OCI-LY3 (cell line): ENCODE data around the gene MAP4K2.

Source experiments
- H2AFZ ChIP-seq: fragments of 200-600, 300-600 bp; shearing (Covaris generic); 2 replicates; pipeline ENCODE4 v1.6.0; 2014; ENCODE audit warnings: antibody characterized with exemption, low read depth, low read length
- H3K27ac ChIP-seq: fragments of 200-600, 300-600 bp; sonication (generic); 2 replicates; pipeline ENCODE4 v1.5.1; 2014; ENCODE audit warnings: mild to moderate bottlenecking, low read length, moderate library complexity, mixed read lengths
- H3K27me3 ChIP-seq: fragments of 200-600, 300-600 bp; sonication (generic); 2 replicates; pipeline ENCODE4 v1.6.1; 2014; ENCODE audit warnings: low read depth, low read length, mixed read lengths
- H3K36me3 ChIP-seq: fragments of 200-600, 300-600 bp; sonication (generic); replicated peaks from 2 replicates; pipeline ENCODE3; 2014; ENCODE audit warnings: low read depth, low read length, mixed read lengths
- H3K4me1 ChIP-seq: fragments of 300-600, 200-600 bp; sonication (generic); 2 replicates; pipeline ENCODE4 v1.6.1; 2014; ENCODE audit warnings: low read length, mixed read lengths
- H3K4me2 ChIP-seq: fragments of 200-600, 300-600 bp; sonication (generic); 2 replicates; pipeline ENCODE4 v1.6.1; 2014; ENCODE audit warnings: low read length, mixed read lengths
- H3K4me3 ChIP-seq: fragments of 300-600, 200-600 bp; sonication (generic); 2 replicates; pipeline ENCODE4 v1.5.1; 2014; ENCODE audit warnings: antibody characterized with exemption, mild to moderate bottlenecking, low read length, moderate library complexity
- H3K79me2 ChIP-seq: fragments of 300-600, 200-600 bp; shearing (Covaris generic); 2 replicates; pipeline ENCODE4 v1.6.1; 2014; ENCODE audit warnings: mild to moderate bottlenecking, low read length, mixed read lengths
- H3K9ac ChIP-seq: fragments of 300-600, 200-600 bp; shearing (Covaris generic); 2 replicates; pipeline ENCODE4 v1.6.0; 2014; ENCODE audit warnings: mild to moderate bottlenecking, low read length, moderate library complexity
- H3K9me3 ChIP-seq: fragments of 200-600, 300-600 bp; shearing (Covaris generic); 2 replicates; pipeline ENCODE4 v1.6.1; 2014; ENCODE audit warnings: low read length, mixed read lengths; ENCODE audit not compliant: insufficient read depth
- H4K20me1 ChIP-seq: fragments of 200-600, 300-600 bp; sonication (generic); 2 replicates; pipeline ENCODE4 v1.6.1; 2016; ENCODE audit warnings: low read length, mixed read lengths; ENCODE audit not compliant: insufficient read depth
- CTCF ChIP-seq: fragments of 200-600, 300-600 bp; sonication (generic); IDR thresholded peaks from 2 replicates; pipeline ENCODE4 v1.5.1; 2014; ENCODE audit warnings: antibody characterized with exemption, low read length, low read depth
- EZH2phosphoT487 ChIP-seq: fragments of 200-600 bp; shearing (Covaris generic); IDR thresholded peaks from 2 replicates; pipeline ENCODE4 v1.6.1; 2018; ENCODE audit warnings: antibody characterized with exemption, mixed run types, low read depth

Gene MAP4K2

GRCh38 chr11:64832467-64833197 is 29.6 kb upstream of the MAP4K2 start:
- H3K4me1 ChIP-seq, result no peaks in the 10 kb centered on the region
- no peaks in the 10 kb centered on the region for H4K20me1 ChIP-seq
- H3K36me3 ChIP-seq, result no peaks in the 10 kb centered on the region
- H2AFZ ChIP-seq, result no peak overlapping the region
- no peak for TF ChIP-seq CTCF
- no peak for TF ChIP-seq EZH2phosphoT487
- no peak overlapping the region for H3K4me3 ChIP-seq
- H3K79me2 ChIP-seq, result no peaks in the 10 kb centered on the region
- no peaks in the 10 kb centered on the region for H3K27me3 ChIP-seq
- H3K9me3 ChIP-seq, result no peaks in the 10 kb centered on the region
- H3K4me2 ChIP-seq, result no peak overlapping the region
- H3K9ac ChIP-seq, result no peak overlapping the region
- no peak overlapping the region for H3K27ac ChIP-seq

GRCh38 chr11:64831411-64831891 is 28.4 kb upstream of the MAP4K2 start:
- H3K9ac ChIP-seq, result no peak overlapping the region
- no peak for TF ChIP-seq EZH2phosphoT487
- TF ChIP-seq CTCF, result no peak
- H2AFZ ChIP-seq, result no peak overlapping the region
- no peaks in the 10 kb centered on the region for H3K4me1 ChIP-seq
- H3K4me3 ChIP-seq, result no peak overlapping the region
- H3K27ac ChIP-seq, result no peak overlapping the region
- H3K9me3 ChIP-seq, result no peaks in the 10 kb centered on the region
- no peaks in the 10 kb centered on the region for H3K36me3 ChIP-seq
- no peaks in the 10 kb centered on the region for H3K79me2 ChIP-seq
- no peaks in the 10 kb centered on the region for H3K27me3 ChIP-seq
- H3K4me2 ChIP-seq, result no peak overlapping the region
- no peaks in the 10 kb centered on the region for H4K20me1 ChIP-seq

- TF ChIP-seq CTCF, result no peak
- no peak for TF ChIP-seq EZH2phosphoT487
Measured at GRCh38 chr11:64829536-64830251, 26.7 kb upstream of the MAP4K2 start.

GRCh38 chr11:64827451-64827839 is 24.4 kb upstream of the MAP4K2 start:
- no peak for TF ChIP-seq CTCF
- no peak for TF ChIP-seq EZH2phosphoT487
- H2AFZ ChIP-seq, result no peak overlapping the region

More at GRCh38 chr11:64829536-64830251, 26.7 kb upstream of the MAP4K2 start:
- no peak overlapping the region for H3K4me3 ChIP-seq
- no peak overlapping the region for H3K9ac ChIP-seq
- H4K20me1 ChIP-seq, result no peaks in the 10 kb centered on the region
- no peaks in the 10 kb centered on the region for H3K79me2 ChIP-seq
- H3K27me3 ChIP-seq, result no peaks in the 10 kb centered on the region
- H2AFZ ChIP-seq, result no peak overlapping the region
- no peaks in the 10 kb centered on the region for H3K4me1 ChIP-seq
- no peak overlapping the region for H3K27ac ChIP-seq
- no peaks in the 10 kb centered on the region for H3K36me3 ChIP-seq
- no peaks in the 10 kb centered on the region for H3K9me3 ChIP-seq
- H3K4me2 ChIP-seq, result no peak overlapping the region

More at GRCh38 chr11:64827451-64827839, 24.4 kb upstream of the MAP4K2 start:
- H3K9ac ChIP-seq, result no peak overlapping the region
- no peak overlapping the region for H3K4me2 ChIP-seq
- no peaks in the 10 kb centered on the region for H3K27me3 ChIP-seq
- H3K9me3 ChIP-seq, result no peaks in the 10 kb centered on the region
- no peaks in the 10 kb centered on the region for H3K79me2 ChIP-seq
- H3K27ac ChIP-seq, result no peak overlapping the region
- H3K4me3 ChIP-seq, result no peak overlapping the region
- no peaks in the 10 kb centered on the region for H3K36me3 ChIP-seq
- H3K4me1 ChIP-seq, result no peaks in the 10 kb centered on the region
- no peaks in the 10 kb centered on the region for H4K20me1 ChIP-seq
